Activated CD4-positive, alpha-beta T cell treated with anti-CD3 and anti-CD28 coated beads, Interleukin-2, amount 50 U/mL, for 48 hours (primary cell): ENCODE measurements around the gene A4GNT.
A peak's percentile ranks its signal among the peaks of the same experiment; 100 is the strongest.
"Not testable (repeated sequence)": the region's sequence is repeated elsewhere in the genome, so short reads cannot be mapped to it uniquely, and the experiment has no call there.

Experiments used
- DNase-seq, 2 experiments: peaks; one replicate each; pipeline ENCODE4 v3.0.0-alpha.2; 2020

A4GNT gene

GRCh38 chr3:138118612-138119422 lies 13.4 kb downstream of the A4GNT start:
- peak; percentile 77 to 82 for DNase-seq

- DNase-seq: peak; percentile 34 to 36
Observed at GRCh38 chr3:138114988-138115971, 16.9 kb downstream of the A4GNT start, which contains the start of gene DZIP1L. Gene DZIP1L, minus strand, starts transcription at chr3:138115608. Its CDS starts 11,637 bp downstream, at chr3:138103971.

DNA sequence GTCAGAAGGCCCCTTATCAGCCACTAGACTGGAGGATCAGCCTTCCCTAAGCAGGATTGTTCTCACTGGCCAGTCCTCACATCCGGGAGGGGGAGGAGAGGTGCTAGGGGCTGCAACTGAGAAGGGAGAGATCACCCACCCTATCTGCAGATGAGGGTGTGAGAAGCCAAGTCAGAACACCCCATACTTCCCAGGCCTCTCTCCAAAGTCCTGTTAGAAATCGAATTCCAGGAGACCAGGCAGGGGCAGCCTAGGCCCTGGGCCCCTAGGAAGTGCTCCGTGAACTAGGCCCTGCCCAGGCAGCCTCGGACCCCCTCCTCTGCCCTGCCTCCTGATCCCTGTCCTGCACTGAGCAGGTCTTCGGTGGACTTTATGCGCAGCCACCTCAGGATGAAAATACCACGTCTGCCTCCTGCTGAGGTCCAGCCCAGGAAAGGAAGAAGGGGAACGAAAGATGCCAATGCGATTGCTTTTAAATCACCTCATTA lies 17.7 kb downstream of the A4GNT start:
- DNase-seq: no peak

GRCh38 chr3:138113326-138113725 lies 18.9 kb downstream of the A4GNT start:
- no peak for DNase-seq

DNA sequence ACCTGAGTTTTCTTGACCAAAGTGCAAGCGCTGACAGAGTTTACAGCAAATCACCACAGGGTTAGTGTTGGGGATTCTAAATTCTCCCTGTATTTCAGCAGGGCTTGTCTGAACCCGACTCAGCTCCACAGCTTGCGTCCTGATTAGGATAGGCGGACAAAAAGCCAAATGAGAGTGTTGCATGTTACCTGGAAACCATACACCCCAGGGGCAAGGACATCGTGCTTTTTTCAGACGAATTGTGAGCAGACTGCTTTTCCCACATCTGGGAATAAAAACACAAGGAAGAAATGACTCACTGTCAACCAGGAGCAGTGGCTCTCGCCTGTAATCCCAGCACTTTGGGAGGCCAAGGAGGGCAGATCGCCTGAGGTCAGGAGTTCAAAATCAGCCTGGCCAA lies 19.8 kb downstream of the A4GNT start:
- no peak for DNase-seq

DNA sequence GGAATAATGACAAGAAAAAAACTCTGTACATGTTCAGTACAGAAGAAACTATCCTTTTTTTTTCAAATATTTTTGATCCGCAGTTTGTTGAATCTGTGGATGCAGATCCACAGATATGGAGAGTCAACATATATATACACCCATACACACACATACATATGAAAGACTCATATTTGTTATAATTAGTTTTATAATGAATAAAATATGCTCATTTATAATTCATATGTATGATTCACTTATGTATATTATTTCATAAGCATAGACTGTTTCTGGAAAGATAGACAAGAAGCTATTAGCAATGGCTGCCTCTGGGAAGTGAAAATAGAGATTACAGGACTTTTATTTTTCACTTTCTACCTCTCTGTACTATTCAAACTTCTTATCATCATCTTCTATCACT lies 26.6 kb downstream of the A4GNT start:
- DNase-seq: no peak

GRCh38 chr3:138103466-138103865 lies 28.7 kb downstream of the A4GNT start:
- DNase-seq: no peak

DNA sequence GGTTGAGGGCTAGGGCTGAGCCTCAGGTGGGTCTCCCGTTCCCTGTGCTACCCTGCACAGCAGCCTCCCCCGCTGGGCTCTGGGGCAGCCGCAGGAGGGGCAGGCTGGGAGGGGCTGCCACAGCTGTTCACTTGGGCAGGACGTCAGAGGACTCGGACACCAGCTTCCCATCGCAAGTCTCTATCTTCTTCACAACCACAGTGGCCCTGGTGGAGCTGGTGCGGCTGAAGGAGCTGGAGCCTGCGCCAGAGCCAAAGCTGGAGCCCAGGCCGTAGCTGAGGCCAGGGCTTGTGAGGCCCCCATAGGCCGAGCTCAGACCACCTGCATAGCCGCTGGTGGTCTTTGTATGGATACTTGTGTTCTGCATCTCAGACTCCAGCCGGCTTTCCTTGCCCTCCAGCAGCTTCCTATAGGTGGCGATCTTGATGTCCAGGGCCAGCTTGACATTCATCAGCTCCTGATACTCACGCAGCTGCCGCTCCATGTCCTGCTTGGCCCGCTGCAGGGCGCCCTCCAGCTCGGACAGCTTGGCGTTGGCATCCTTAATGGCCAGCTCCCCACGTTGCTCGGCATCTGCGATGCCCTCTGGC lies 30.7 kb downstream of the A4GNT start:
- DNase-seq: not testable (repeated sequence)

DNA sequence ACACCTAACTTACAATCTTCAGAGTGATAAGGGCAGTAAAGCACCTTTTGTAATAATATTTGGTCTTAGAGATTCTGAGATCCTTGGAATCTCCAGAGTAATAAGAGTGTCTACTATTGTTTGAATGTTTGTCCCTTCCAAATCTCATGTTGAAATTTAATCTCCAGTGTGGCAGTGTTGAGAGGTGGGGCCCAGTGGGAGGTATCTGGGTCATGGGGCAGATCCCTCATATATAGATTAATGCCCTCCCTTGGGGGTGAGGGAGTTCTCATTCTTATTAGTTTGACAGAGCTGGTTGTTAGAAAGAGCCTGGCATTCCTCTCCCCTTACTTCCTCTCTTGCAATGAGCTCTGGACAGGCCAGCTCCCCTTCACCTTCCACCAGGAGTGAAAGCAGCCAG lies 32.8 kb downstream of the A4GNT start:
- no peak for DNase-seq

DNA sequence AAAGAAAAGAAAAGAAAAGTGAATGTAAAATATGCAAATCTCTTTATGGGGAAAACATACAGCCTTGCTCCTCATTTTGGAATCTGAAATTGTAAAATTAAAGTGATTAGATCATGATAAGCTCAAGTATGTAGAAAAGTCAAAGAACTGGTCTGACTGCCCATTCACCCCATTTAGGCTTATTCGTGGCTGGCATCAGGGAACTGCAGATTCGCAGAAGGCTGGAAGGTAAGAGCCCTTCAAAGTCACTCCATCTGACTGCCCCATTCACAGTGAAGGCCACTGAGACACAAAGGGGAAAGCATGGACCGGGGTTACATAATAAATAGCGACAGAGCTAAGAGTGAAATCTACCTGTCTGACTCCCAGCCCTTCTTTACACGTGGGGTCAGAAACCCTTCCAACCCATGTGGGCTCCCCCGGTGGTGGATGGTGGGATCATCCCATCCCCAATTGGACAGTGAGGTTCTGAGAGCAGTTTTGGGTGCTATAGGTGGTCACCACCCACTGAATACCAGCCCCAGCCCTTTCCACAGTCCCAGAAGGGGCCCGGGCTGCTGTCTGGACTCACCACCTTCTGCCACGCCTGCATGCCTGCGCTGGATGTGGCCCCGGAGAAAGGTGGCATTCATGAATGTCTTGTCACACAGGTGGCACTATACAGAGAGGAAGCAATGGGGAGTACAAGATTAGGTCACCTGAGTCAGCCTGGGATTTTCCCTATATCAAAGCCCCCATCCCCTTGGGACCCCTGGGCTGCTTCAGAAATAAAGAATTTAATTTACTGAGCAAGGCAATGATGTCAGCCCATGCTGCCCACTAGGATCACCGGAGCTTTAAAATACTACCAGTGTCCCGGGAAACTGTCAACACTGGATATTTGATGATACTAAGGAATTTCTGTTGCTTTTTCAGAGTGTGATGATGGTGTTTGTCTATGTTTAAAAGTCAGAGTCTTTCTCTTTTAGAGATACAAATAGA lies 34.7 kb downstream of the A4GNT start:
- no peak for DNase-seq

DNA sequence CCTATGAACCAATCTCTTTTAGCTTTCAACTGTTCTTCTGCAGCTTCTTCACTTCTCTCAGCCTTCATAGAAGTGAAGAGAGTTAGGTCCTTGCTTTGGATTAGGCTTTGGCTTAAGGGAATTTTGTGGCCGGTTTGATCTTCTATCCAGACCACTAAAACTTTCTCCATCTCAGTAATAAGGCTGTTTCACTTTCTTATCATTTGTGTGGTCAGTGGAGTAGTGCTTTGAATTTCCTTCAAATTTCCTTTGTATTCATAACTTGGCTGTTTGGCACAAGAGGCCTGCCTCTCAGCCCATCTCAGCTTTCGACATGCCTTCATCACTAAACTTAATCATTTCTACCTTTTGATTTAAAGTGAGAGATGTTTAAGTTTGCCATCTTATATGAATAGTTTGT lies 38.5 kb downstream of the A4GNT start:
- no peak for DNase-seq

- DNase-seq: no peak
Observed at GRCh38 chr3:138092023-138092422, 40.2 kb downstream of the A4GNT start.

DNA sequence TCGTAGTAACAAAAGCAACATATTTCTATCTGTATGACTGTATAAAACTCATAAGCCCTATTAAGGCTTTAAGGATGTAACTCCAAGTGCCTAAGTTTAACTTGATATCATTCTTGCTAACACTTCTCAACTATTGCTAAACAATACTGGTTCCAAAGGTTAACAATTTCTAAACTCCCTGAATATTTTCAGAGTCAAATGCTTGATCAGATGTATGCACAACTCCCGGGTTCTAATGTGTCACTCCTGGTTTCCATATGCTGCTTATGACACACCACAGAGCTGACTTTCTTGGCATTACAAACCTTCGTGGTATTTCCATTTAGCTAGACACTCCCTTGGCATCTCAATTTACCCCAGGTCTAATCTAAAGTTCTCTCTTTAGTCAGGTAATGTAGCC lies 43.1 kb downstream of the A4GNT start:
- DNase-seq: no peak

DNA sequence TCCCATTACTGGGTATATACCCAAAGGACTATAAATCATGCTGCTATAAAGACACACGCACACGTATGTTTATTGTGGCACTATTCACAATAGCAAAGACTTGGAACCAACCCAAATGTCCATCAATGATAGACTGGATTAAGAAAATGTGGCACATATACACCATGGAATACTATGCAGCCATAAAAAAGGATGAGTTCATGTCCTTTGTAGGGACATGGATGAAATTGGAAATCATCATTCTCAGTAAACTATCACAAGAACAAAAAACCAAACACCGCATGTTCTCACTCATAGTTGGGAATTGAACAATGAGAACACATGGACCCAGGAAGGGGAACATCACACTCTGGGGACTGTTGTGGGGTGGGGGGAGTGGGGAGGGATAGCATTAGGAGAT lies 46.4 kb downstream of the A4GNT start:
- not testable (repeated sequence) for DNase-seq

GRCh38 chr3:138084196-138084595 lies 48.0 kb downstream of the A4GNT start:
- no peak for DNase-seq

DNA sequence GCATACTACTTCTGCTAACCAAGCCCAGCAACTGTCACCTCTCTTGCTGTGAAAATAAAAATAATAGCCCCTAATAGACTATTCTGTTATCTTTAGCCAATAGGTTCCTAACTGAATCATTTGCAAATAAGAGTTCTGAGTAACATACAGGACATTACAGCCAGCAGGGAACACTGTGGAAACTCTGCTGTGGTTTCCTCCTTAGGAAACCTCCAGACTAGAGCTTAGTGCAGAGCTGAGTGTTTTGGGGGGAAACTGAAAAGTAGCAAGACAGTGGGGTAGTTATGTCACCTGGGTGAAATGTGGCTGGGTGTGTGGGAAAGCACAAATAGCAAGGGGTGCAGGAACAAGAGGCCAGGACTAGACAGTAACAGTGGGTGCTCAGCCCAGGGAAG lies 49.2 kb downstream of the A4GNT start:
- DNase-seq: no peak

- peak in 1 of 2 experiments; percentile 35 for DNase-seq
Observed at GRCh38 chr3:138082085-138082991, 49.9 kb downstream of the A4GNT start.

- DNase-seq: no peak
Observed at GRCh38 chr3:138081371-138082084, 50.7 kb downstream of the A4GNT start.

- DNase-seq: no peak
Observed at GRCh38 chr3:138079901-138080300, 52.3 kb downstream of the A4GNT start.

- DNase-seq: peak in 1 of 2 experiments; percentile 43
Observed at GRCh38 chr3:138078901-138079344, 53.3 kb downstream of the A4GNT start.
